ENCODE data around the gene EDC4. TPM values are rescaled to one million over a fixed set of nuclear protein-coding genes. Genes with fewer than 3 reads are reported as not detected.

The EDC4 gene
- total RNA-seq, 2 experiments from 2014 or later, result 134 to 145 TPM

- no peaks in the 10 kb centered on the region for H3K27me3 ChIP-seq (ENCODE audit: control insufficient read depth in 1 of 2, insufficient read depth in 2 of 2, low read length in 2 of 2)
- ChIA-PET CTCF (no interaction called here), POLR2A (interaction anchor here (0.6 kb wide), 1 partner anchor 590 kb away, joined by 3 read pairs; no protein-coding TSS in a partner anchor)
- TF ChIP-seq CTCF (IDR thresholded peaks at IDR 0.05), result no peak
- Mint-ChIP-seq H3K27ac (no peak overlapping the region), H3K27me3 (no peaks in the 10 kb centered on the region), H3K36me3 (ENCODE audit: low read depth) (peaks cover 32% of the 10 kb centered on the region), H3K4me3 (no peak overlapping the region), H3K9me3 (no peaks in the 10 kb centered on the region), H3K4me1 (ENCODE audit: low read depth) (peaks cover 14% of the 10 kb centered on the region)
- H3K9me3 ChIP-seq (ENCODE audit: control insufficient read depth in 1 of 2, insufficient read depth in 1 of 2, low read length in 2 of 2), result no peaks in the 10 kb centered on the region
- no peak for DNase-seq
- ATAC-seq (ENCODE audit: poor library complexity), result no peak
- H3K36me3 ChIP-seq (ENCODE audit: insufficient read depth, low read length), result peaks cover 45% of the 10 kb centered on the region
- H3K27ac ChIP-seq (ENCODE audit: low read depth in 1 of 2, low read length in 2 of 2), result no peak overlapping the region
- intact Hi-C loops (cut with DNase I, micrococcal nuclease), result no loop called here
- H3K4me1 ChIP-seq (ENCODE audit: insufficient read depth, low read length), result peaks cover 13% of the 10 kb centered on the region
- H3K4me3 ChIP-seq (ENCODE audit: low read length), result no peak overlapping the region
Observed at GRCh38 chr16:67828651-67829050, 44.2 kb upstream of the EDC4 start.

- Histone ChIP-seq H3K4me3 (ENCODE audit: low read length) (peak overlapping the region; percentile 87), H3K4me1 (ENCODE audit: insufficient read depth, low read length) (peaks cover 20% of the 10 kb centered on the region), H3K27me3 (ENCODE audit: control insufficient read depth in 1 of 2, insufficient read depth in 2 of 2, low read length in 2 of 2) (no peaks in the 10 kb centered on the region), H3K9me3 (ENCODE audit: control insufficient read depth in 1 of 2, insufficient read depth in 1 of 2, low read length in 2 of 2) (no peaks in the 10 kb centered on the region), H3K36me3 (ENCODE audit: insufficient read depth, low read length) (peaks cover 34% of the 10 kb centered on the region), H3K27ac (ENCODE audit: low read depth in 1 of 2, low read length in 2 of 2) (no peak overlapping the region)
- Mint-ChIP-seq H3K27me3 (no peaks in the 10 kb centered on the region), H3K9me3 (no peaks in the 10 kb centered on the region), H3K4me3 (peak overlapping the region; percentile 93), H3K4me1 (ENCODE audit: low read depth) (peaks cover 20% of the 10 kb centered on the region), H3K36me3 (ENCODE audit: low read depth) (peaks cover 33% of the 10 kb centered on the region), H3K27ac (peak overlapping the region; percentile 72)
- intact Hi-C loops (cut with DNase I, micrococcal nuclease), result loop anchor here (1.0 to 5.0 kb wide), 4 partner anchors 13 to 39 kb away; partner anchors contain the start of genes NUTF2 (in 2 of the 2), CENPT (in 1 of the 2), EDC4 (in 1 of the 2) and RANBP10 (in 1 of the 2)
- DNase-seq (no peak), ATAC-seq (ENCODE audit: poor library complexity) (no peak)
- TF ChIP-seq CTCF (IDR thresholded peaks at IDR 0.05), result no peak
- ChIA-PET POLR2A (interaction anchor here (0.6 to 2.4 kb wide), 11 partner anchors 11 to 271 kb away, joined by 3 to 18 read pairs (median 4); partner anchors contain the start of genes CTCF, GFOD2, NUTF2 and PSKH1), CTCF (interaction anchor here (0.6 to 2.4 kb wide), 4 partner anchors 12 to 62 kb away, joined by 3 to 44 read pairs (median 4); no protein-coding TSS in a partner anchor)
Observed at GRCh38 chr16:67833030-67833414, 39.8 kb upstream of the EDC4 start.

- H3K36me3 Mint-ChIP-seq (ENCODE audit: low read depth), result peaks cover 30% of the 10 kb centered on the region
- Histone ChIP-seq H3K27me3 (ENCODE audit: control insufficient read depth in 1 of 2, insufficient read depth in 2 of 2, low read length in 2 of 2) (no peaks in the 10 kb centered on the region), H3K27ac (ENCODE audit: low read depth in 1 of 2, low read length in 2 of 2) (peak overlapping the region in 1 of 2 donors; percentile 34), H3K4me1 (ENCODE audit: insufficient read depth, low read length) (peaks cover 20% of the 10 kb centered on the region), H3K36me3 (ENCODE audit: insufficient read depth, low read length) (peaks cover 28% of the 10 kb centered on the region), H3K4me3 (ENCODE audit: low read length) (peak overlapping the region; percentile 87), H3K9me3 (ENCODE audit: control insufficient read depth in 1 of 2, insufficient read depth in 1 of 2, low read length in 2 of 2) (no peaks in the 10 kb centered on the region)
- no peaks in the 10 kb centered on the region for H3K9me3 Mint-ChIP-seq
- no peak for TF ChIP-seq CTCF (IDR thresholded peaks at IDR 0.05)
- ATAC-seq (ENCODE audit: poor library complexity) (peak; percentile 99), DNase-seq (peak; percentile 87 to 95 (median 91))
- peak overlapping the region; percentile 93 for H3K4me3 Mint-ChIP-seq
- peaks cover 20% of the 10 kb centered on the region for H3K4me1 Mint-ChIP-seq (ENCODE audit: low read depth)
- H3K27ac Mint-ChIP-seq, result peak overlapping the region; percentile 72
- ChIA-PET POLR2A (interaction anchor here (0.6 to 2.4 kb wide), 17 partner anchors 10 to 271 kb away, joined by 3 to 18 read pairs (median 3); partner anchors contain the start of genes CENPT, CTCF, EDC4 and GFOD2), CTCF (interaction anchor here (0.6 to 2.4 kb wide), 5 partner anchors 10 to 61 kb away, joined by 3 to 44 read pairs (median 4); no protein-coding TSS in a partner anchor)
- H3K27me3 Mint-ChIP-seq, result no peaks in the 10 kb centered on the region
- intact Hi-C loops (cut with DNase I, micrococcal nuclease), result loop anchor here (1.0 to 5.0 kb wide), 4 partner anchors 13 to 39 kb away; partner anchors contain the start of genes NUTF2 (in 2 of the 2), CENPT (in 1 of the 2), EDC4 (in 1 of the 2) and RANBP10 (in 1 of the 2)
Observed at GRCh38 chr16:67833415-67834241, 39.2 kb upstream of the EDC4 start.
